Stimulated activated CD4-positive, alpha-beta T cell treated with anti-CD3 and anti-CD28 coated beads, Interleukin-1b, Interleukin-23, amount 100 ng/mL, for 48 hours (primary cell): ENCODE measurements around the gene MAPKAP1.

Source experiments
- DNase-seq: peaks from one replicate; pipeline ENCODE4 v3.0.0-alpha.2; 2020

MAPKAP1 gene

GRCh38 chr9:125706651-125707471 is at the start of gene MAPKAP1:
Gene MAPKAP1, minus strand, starts transcription at chr9:125707208. Its CDS starts 34,634 bp downstream, at chr9:125672574.
- peak; percentile 95 for DNase-seq

- DNase-seq: no peak
Observed at GRCh38 chr9:125756518-125756917, 49.5 kb upstream of the MAPKAP1 start.

- DNase-seq: no peak
Observed at GRCh38 chr9:125755340-125755739, 48.3 kb upstream of the MAPKAP1 start.

- no peak for DNase-seq
Observed at GRCh38 chr9:125754096-125754495, 47.1 kb upstream of the MAPKAP1 start.

GRCh38 chr9:125752070-125752628 is 45.1 kb upstream of the MAPKAP1 start:
- no peak for DNase-seq

- DNase-seq: no peak
Observed at GRCh38 chr9:125750627-125751011, 43.6 kb upstream of the MAPKAP1 start.

GRCh38 chr9:125749951-125750626 is 43.1 kb upstream of the MAPKAP1 start:
- DNase-seq: no peak

- no peak for DNase-seq
Observed at GRCh38 chr9:125749287-125749935, 42.4 kb upstream of the MAPKAP1 start.

- no peak for DNase-seq
Observed at GRCh38 chr9:125748446-125749099, 41.6 kb upstream of the MAPKAP1 start.

GRCh38 chr9:125747765-125748445 is 40.9 kb upstream of the MAPKAP1 start:
- DNase-seq: peak; percentile 6

GRCh38 chr9:125747053-125747764 is 40.2 kb upstream of the MAPKAP1 start, which contains the start of gene PBX3:
Gene PBX3, plus strand, starts transcription at chr9:125747373.
- peak; percentile 31 for DNase-seq

GRCh38 chr9:125746774-125747052 is 39.7 kb upstream of the MAPKAP1 start:
- no peak for DNase-seq

- DNase-seq: peak; percentile 95
Observed at GRCh38 chr9:125746017-125746773, 39.2 kb upstream of the MAPKAP1 start.

GRCh38 chr9:125745682-125746016 is 38.6 kb upstream of the MAPKAP1 start:
- DNase-seq: no peak

- no peak for DNase-seq
Observed at GRCh38 chr9:125745018-125745417, 38.0 kb upstream of the MAPKAP1 start.

GRCh38 chr9:125744616-125745015 is 37.6 kb upstream of the MAPKAP1 start:
- no peak for DNase-seq

- no peak for DNase-seq
Observed at GRCh38 chr9:125743682-125744428, 36.8 kb upstream of the MAPKAP1 start.

GRCh38 chr9:125742657-125743056 is 35.6 kb upstream of the MAPKAP1 start:
- DNase-seq: no peak

- DNase-seq: no peak
Observed at GRCh38 chr9:125739436-125739835, 32.4 kb upstream of the MAPKAP1 start.

GRCh38 chr9:125732562-125732961 is 25.6 kb upstream of the MAPKAP1 start:
- no peak for DNase-seq
